WTC11 (cell line): Measurements from ENCODE around the gene RIC1. TPM values are rescaled to one million over a fixed set of nuclear protein-coding genes. Genes with fewer than 3 reads are reported as not detected.

Experiments used
- ATAC-seq: fragments of 200-7000 bp; cut with Tn5 transposase; 2 replicates; pipeline ENCODE4 v1.10.0; 2021; ENCODE audit warnings: mild to moderate bottlenecking, moderate library complexity
- CTCF ChIA-PET: fragments of 300-600 bp; sonication (Branson Sonifier 250); formaldehyde crosslinking; loops from one replicate; lab custom pipeline; 2021; ENCODE audit warnings: antibody characterized with exemption; lab: Charles Lee
- POLR2A ChIA-PET: fragments of 350-600 bp; sonication (Branson Sonifier 250); formaldehyde crosslinking; loops from one replicate; lab custom pipeline; 2021; ENCODE audit warnings: antibody characterized with exemption; lab: Charles Lee
- DNase-seq: peaks from one replicate; pipeline ENCODE4 v3.0.0; 2021; ENCODE audit warnings: low spot score
- H3K27ac Mint-ChIP-seq: 2 replicates; pipeline ENCODE4 v1.8.0; 2021; ENCODE audit warnings: mixed read lengths
- H3K27me3 Mint-ChIP-seq: 2 replicates; pipeline ENCODE4 v1.8.0; 2021; ENCODE audit warnings: low read depth, mild to moderate bottlenecking, moderate library complexity, mixed read lengths
- H3K36me3 Mint-ChIP-seq: 2 replicates; pipeline ENCODE4 v1.8.0; 2021; ENCODE audit warnings: mixed read lengths
- H3K4me1 Mint-ChIP-seq: 2 replicates; pipeline ENCODE4 v1.8.0; 2022; ENCODE audit warnings: mixed read lengths
- H3K4me3 Mint-ChIP-seq: 2 replicates; pipeline ENCODE4 v1.8.0; 2021; ENCODE audit warnings: mild to moderate bottlenecking, moderate library complexity, mixed read lengths
- H3K9me3 Mint-ChIP-seq: 2 replicates; pipeline ENCODE4 v1.8.0; 2021; ENCODE audit warnings: mixed read lengths
- CREB1 ChIP-seq: sonication (generic); formaldehyde crosslinking; IDR thresholded peaks from 2 replicates; pipeline ENCODE4 v1.8.0; 2023; ENCODE audit warnings: mild to moderate bottlenecking, missing genetic modification reagents
- E2F4 ChIP-seq: sonication (generic); formaldehyde crosslinking; IDR thresholded peaks from 2 replicates; pipeline ENCODE4 v1.8.1; 2022; ENCODE audit warnings: low read depth, mild to moderate bottlenecking, moderate library complexity, missing genetic modification reagents, borderline replicate concordance
- GABPB1 ChIP-seq: sonication (generic); formaldehyde crosslinking; IDR thresholded peaks from 2 replicates; pipeline ENCODE4 v1.8.1; 2023; ENCODE audit warnings: mild to moderate bottlenecking, missing genetic modification reagents
- HMGA2 ChIP-seq: fragments of 250-450 bp; sonication (Bioruptor Pico); IDR thresholded peaks from 2 replicates; pipeline ENCODE4 v1.4.0; 2021; ENCODE audit warnings: mild to moderate bottlenecking, moderate library complexity
- NFE2L1 ChIP-seq: sonication (generic); formaldehyde crosslinking; IDR thresholded peaks from 2 replicates; pipeline ENCODE4 v1.8.1; 2023; ENCODE audit warnings: missing genetic modification reagents
- RELA ChIP-seq: sonication (generic); formaldehyde crosslinking; IDR thresholded peaks from 2 replicates; pipeline ENCODE4 v1.8.1; 2022; ENCODE audit warnings: missing genetic modification reagents, mild to moderate bottlenecking, borderline replicate concordance
- RORB ChIP-seq: fragments of 250-450 bp; sonication (Bioruptor Pico); IDR thresholded peaks from 2 replicates; pipeline ENCODE4 v1.9.0; 2021; ENCODE audit warnings: mild to moderate bottlenecking
- STAT6 ChIP-seq: sonication (generic); formaldehyde crosslinking; conservative IDR thresholded peaks from 2 replicates; pipeline ENCODE4 v1.8.1; 2023; ENCODE audit warnings: mild to moderate bottlenecking, low read depth, missing genetic modification reagents, moderate library complexity
- ZNF138 ChIP-seq: sonication (generic); formaldehyde crosslinking; conservative IDR thresholded peaks from 2 replicates; pipeline ENCODE4 v1.8.1; 2022; ENCODE audit warnings: mild to moderate bottlenecking, moderate library complexity, missing genetic modification reagents
- ZNF423 ChIP-seq: fragments of 250-450 bp; sonication (Bioruptor Pico); IDR thresholded peaks from 2 replicates; pipeline ENCODE4 v2.1.2; 2022; ENCODE audit warnings: mild to moderate bottlenecking, moderate library complexity
- ZNF425 ChIP-seq: fragments of 250-450 bp; sonication (Bioruptor Pico); conservative IDR thresholded peaks from 2 replicates; pipeline ENCODE4 v1.9.0; 2021; ENCODE audit warnings: mild to moderate bottlenecking
- total RNA-seq: library from RNA; stranded (reverse); gene quantifications from 3 replicates; pipeline ENCODE4 v1.2.3, GENCODE V29; 2021
- TF ChIP-seq, protein P1 (sequence below): sonication (generic); formaldehyde crosslinking; IDR thresholded peaks from 2 replicates; pipeline ENCODE4 v1.8.0; 2022; ENCODE audit warnings: mild to moderate bottlenecking, missing genetic modification reagents
- TF ChIP-seq, protein P2 (sequence below): sonication (generic); formaldehyde crosslinking; IDR thresholded peaks from 2 replicates; pipeline ENCODE4 v1.8.1; 2023; ENCODE audit warnings: mild to moderate bottlenecking, missing genetic modification reagents, borderline replicate concordance
- TF ChIP-seq, protein P3 (sequence below): sonication (generic); formaldehyde crosslinking; IDR thresholded peaks from 2 replicates; pipeline ENCODE4 v1.8.1; 2022; ENCODE audit warnings: mild to moderate bottlenecking, missing genetic modification reagents, moderate library complexity, borderline replicate concordance

RIC1 gene
- total RNA-seq, 1 experiment from 2014 or later: 18.9 TPM

GRCh38 chr9:5611321-5612184, 17.4 kb upstream of the RIC1 start:
- Mint-ChIP-seq H3K4me1 (peaks cover 9% of the 10 kb centered on the region), H3K27me3 (no peaks in the 10 kb centered on the region), H3K27ac (no peak overlapping the region), H3K9me3 (peaks cover 3% of the 10 kb centered on the region), H3K4me3 (no peak overlapping the region), H3K36me3 (no peaks in the 10 kb centered on the region)
- DNase-seq: no peak
- ChIA-PET CTCF (interaction anchor here (0.6 to 1.6 kb wide), 2 partner anchors 11 to 52 kb away, joined by 3 to 9 read pairs; no protein-coding TSS in a partner anchor), POLR2A (no interaction called here)
- ATAC-seq: no peak
- no peak for TF ChIP-seq HMGA2
- TF ChIP-seq, protein P1, sequence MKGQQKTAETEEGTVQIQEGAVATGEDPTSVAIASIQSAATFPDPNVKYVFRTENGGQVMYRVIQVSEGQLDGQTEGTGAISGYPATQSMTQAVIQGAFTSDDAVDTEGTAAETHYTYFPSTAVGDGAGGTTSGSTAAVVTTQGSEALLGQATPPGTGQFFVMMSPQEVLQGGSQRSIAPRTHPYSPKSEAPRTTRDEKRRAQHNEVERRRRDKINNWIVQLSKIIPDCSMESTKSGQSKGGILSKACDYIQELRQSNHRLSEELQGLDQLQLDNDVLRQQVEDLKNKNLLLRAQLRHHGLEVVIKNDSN: no peak
- TF ChIP-seq RORB (CRISPR knock-in tag): no peak
- no peak for TF ChIP-seq GABPB1 (CRISPR knock-in tag)
- no peak for TF ChIP-seq RELA (CRISPR knock-in tag)
- TF ChIP-seq, protein P2, sequence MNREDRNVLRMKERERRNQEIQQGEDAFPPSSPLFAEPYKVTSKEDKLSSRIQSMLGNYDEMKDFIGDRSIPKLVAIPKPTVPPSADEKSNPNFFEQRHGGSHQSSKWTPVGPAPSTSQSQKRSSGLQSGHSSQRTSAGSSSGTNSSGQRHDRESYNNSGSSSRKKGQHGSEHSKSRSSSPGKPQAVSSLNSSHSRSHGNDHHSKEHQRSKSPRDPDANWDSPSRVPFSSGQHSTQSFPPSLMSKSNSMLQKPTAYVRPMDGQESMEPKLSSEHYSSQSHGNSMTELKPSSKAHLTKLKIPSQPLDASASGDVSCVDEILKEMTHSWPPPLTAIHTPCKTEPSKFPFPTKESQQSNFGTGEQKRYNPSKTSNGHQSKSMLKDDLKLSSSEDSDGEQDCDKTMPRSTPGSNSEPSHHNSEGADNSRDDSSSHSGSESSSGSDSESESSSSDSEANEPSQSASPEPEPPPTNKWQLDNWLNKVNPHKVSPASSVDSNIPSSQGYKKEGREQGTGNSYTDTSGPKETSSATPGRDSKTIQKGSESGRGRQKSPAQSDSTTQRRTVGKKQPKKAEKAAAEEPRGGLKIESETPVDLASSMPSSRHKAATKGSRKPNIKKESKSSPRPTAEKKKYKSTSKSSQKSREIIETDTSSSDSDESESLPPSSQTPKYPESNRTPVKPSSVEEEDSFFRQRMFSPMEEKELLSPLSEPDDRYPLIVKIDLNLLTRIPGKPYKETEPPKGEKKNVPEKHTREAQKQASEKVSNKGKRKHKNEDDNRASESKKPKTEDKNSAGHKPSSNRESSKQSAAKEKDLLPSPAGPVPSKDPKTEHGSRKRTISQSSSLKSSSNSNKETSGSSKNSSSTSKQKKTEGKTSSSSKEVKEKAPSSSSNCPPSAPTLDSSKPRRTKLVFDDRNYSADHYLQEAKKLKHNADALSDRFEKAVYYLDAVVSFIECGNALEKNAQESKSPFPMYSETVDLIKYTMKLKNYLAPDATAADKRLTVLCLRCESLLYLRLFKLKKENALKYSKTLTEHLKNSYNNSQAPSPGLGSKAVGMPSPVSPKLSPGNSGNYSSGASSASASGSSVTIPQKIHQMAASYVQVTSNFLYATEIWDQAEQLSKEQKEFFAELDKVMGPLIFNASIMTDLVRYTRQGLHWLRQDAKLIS (CRISPR knock-in tag): no peak
- TF ChIP-seq ZNF425 (CRISPR knock-in tag): no peak
- TF ChIP-seq ZNF423 (CRISPR knock-in tag): no peak
- TF ChIP-seq, protein P3, sequence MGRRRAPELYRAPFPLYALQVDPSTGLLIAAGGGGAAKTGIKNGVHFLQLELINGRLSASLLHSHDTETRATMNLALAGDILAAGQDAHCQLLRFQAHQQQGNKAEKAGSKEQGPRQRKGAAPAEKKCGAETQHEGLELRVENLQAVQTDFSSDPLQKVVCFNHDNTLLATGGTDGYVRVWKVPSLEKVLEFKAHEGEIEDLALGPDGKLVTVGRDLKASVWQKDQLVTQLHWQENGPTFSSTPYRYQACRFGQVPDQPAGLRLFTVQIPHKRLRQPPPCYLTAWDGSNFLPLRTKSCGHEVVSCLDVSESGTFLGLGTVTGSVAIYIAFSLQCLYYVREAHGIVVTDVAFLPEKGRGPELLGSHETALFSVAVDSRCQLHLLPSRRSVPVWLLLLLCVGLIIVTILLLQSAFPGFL (CRISPR knock-in tag): no peak
- no peak for TF ChIP-seq CREB1 (CRISPR knock-in tag)
- no peak for TF ChIP-seq ZNF138 (CRISPR knock-in tag)
- TF ChIP-seq NFE2L1 (CRISPR knock-in tag): no peak
- no peak for TF ChIP-seq STAT6 (CRISPR knock-in tag)

DNA sequence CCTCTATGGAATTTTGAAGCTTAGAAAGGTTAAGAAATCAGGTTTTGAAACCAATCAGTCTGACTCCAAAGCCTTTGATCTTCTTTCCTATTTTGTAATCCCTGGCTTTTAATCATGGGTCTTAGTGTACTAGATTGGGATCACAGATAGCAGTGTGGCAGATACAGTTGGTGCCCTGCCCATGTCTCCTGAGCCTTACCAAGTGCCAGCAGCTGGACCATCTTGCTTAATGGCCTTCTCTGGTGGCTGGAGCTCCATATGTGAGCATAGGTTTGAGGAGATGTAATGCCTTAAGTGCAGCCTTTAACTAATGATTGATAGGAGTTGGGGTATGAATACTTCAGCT, 16.7 kb upstream of the RIC1 start:
- no peaks in the 10 kb centered on the region for H3K9me3 Mint-ChIP-seq
- ChIA-PET CTCF (interaction anchor here (0.6 kb wide), 1 partner anchor 53 kb away, joined by 3 read pairs; no protein-coding TSS in a partner anchor), POLR2A (no interaction called here)
- H3K27ac Mint-ChIP-seq: no peak overlapping the region
- no peak for DNase-seq
- H3K4me1 Mint-ChIP-seq: peaks cover 9% of the 10 kb centered on the region
- H3K4me3 Mint-ChIP-seq: no peak overlapping the region
- H3K36me3 Mint-ChIP-seq: no peaks in the 10 kb centered on the region
- no peak for TF ChIP-seq E2F4 (CRISPR knock-in tag)
- no peaks in the 10 kb centered on the region for H3K27me3 Mint-ChIP-seq
- no peak for ATAC-seq
